ENCODE results near the gene LMO2. TPM values are rescaled to one million over a fixed set of nuclear protein-coding genes. Genes with fewer than 3 reads are reported as not detected.
"Not testable (repeated sequence)": the region's sequence is repeated elsewhere in the genome, so short reads cannot be mapped to it uniquely, and the experiment has no call there.

The LMO2 gene
- total RNA-seq, 1 donor, result 148 TPM

DNA sequence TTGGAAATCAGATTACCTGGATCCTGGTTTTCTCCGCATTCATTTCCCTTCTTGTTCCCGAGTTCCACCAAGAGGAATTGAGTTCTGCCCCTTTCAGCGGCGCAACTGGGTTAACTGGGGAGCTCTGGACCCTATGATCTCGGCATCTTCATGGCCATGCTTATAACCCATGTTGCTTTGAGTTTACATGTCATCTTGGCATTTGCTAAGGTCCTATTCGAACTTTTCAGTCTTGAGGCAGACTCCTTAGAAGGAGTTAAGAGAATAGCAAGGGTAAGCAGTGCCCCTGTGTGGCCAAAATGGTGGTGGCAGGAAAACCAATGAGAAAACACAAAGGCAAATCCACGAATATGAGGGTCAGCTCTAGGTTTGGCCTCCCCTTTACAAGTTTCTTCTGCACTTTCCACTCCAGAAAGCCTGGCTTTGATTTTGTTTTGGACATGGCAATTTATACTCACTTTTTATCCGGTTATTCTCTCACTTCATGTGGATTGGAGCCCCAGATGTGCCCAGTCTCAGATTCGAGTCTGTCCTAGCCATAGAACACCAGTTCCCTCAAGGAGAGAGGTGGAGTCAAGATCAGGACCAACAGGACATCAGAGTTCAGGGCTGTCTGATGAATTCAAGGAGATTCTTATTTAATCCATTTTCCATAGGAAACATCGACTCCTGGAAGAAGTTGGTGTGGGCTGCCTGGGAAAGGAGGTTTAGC is 62.3 kb downstream of the LMO2 start:
- DNase-seq (ENCODE audit: low read depth in 2 of 3, low spot score in 2 of 3), result peak in 2 of 3 donors; percentile 65 to 89

DNA sequence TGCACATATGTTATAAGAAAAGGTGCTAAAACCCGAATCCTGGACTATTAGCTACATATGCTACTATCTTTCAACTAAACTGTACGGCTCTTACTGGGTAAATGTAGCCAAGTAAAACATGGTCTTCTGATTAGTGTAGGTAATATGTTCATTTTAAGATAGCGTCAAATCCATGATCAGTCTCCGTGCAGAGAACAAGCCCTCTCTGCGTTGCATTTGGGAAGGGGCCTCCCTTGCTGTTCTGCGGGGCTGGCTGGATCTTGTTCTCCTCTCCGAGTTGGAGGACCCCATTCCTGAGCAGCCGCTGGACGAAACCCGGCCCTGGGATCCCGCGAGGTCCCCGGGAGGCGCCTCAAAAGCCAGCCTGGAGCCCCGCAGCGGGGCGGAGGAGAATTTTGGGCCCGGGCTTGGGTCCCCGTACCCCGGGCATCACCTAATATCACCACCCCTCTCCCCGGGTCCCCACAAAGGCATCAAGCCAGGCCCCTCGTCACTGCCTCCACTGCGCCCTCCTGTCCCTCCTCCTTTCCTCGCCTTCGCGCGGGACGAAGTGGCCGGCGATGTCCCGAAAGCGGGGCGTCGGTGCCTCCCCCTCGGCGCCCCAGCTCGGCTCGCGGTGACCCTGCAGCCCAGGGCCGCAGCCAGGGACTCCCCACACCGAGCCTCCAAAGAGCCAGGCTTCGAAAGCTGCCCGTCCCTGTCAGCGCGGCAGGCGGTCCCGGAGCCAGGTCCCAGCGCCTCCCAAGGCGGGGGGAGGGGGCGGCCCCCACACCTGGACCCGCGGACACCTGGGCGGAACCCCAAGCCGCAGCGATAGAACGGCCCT is 63.1 kb downstream of the LMO2 start:
- DNase-seq (ENCODE audit: low read depth in 2 of 3, low spot score in 2 of 3), result no peak

DNA sequence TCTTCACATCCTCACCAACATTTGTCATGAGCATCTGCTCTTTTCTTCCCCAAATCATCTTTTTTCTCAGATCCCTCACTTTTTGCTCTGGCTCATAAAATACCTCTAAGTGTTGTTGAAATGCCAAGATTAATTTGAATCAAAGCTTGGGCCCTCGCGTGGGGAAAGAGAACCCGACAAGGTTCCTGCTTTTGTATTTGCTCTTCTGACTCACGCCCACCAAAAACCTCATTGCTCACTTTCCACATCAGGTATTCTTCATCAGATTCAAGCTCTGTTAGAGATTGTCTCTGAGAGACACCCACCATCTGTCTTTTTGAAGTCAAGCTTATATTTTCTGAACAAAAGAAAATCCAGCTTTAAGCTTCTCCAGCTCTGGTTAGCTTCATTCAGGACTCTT is 64.7 kb downstream of the LMO2 start:
- DNase-seq (ENCODE audit: low read depth in 2 of 3, low spot score in 2 of 3), result no peak

DNA sequence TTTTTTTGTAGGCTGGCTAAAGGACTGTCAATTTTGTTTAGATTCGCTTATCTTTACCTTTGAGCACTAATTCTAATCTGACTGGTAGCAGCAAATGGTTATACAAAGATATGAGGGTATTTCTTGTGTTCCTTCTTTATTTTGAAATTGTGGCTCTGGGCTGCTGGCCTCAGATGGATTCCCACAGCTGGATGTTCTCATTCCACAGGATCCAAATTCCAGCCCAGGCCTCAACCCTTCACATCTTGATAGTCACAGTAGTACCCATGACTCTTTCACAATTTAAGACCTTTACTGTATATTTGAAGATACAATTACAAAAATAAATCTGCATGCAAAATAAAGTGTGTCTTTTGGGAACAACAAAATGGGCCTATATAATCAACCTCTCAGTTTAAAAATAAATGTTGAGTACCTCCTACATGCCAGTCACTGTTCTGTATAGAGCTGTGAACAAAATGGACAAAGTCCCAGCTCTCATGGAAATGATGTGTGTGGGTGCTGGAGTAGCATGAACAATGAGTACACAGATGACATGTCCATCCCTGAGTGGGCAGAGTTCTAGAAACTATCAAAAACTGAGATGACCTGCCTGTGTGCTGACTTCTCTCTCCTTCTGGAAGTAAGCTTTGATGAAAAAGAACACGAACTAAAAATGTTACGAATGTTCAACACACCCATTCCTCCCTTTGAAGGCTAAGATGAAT is 65.9 kb downstream of the LMO2 start:
- no peak for DNase-seq (ENCODE audit: low read depth in 2 of 3, low spot score in 2 of 3)

DNA sequence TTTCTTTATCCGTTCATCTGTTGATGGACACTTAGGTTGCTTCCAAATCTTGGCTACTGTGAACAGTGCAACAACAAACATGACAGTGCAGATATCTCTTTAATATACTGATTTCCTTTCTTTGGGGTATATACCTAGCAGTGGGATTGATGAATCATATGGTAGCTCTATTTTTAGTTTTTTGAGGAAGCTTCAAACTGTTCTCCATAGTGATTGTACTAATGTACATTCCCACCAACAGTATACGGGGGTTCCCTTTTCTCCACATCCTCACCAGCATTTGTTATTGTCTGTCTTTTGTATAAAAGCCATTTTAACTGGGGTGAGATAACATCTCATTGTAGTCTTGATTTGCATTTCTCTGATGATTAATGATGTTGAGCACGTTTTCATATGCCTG is 68.9 kb downstream of the LMO2 start:
- not testable (repeated sequence) for DNase-seq (ENCODE audit: low read depth in 2 of 3, low spot score in 2 of 3)

DNA sequence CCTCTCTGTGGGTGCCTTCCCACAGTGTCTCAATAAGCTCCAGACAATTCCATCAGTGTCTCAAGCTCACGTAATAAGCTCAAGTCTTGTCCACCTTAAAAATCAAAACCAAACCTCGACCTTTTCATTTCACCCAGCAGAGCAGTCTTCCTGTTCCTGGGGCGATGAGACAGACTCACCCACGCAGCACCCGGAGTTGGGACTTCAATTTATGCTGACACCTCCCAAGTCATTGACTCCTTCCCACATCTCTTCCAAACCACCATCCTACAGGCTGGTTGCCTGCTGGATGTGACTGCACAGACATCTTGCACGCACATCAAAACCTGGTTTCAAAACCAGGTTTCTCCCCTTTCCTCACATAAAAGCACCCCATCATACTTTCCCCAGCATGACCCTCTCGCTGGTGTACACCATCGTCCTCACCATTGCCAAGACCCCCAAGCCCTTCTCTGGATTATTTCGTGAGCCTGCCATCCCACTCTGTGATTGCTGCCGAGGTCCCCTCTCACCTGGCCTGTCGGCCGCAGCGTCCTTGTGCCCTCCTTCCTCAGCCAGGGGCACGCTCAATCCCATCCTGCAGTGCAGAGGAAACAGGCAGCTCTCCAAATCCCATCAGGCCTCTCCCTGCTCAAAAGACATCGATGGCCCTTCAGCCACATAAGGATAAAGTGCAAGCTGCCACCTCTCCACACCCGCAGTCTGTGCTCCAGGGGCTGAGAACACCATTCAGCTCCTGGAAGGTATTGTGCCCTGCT is 72.4 kb downstream of the LMO2 start:
- no peak for DNase-seq (ENCODE audit: low read depth in 2 of 3, low spot score in 2 of 3)

Other genes starting within 250 kb of the LMO2 start
- gene C11orf91, start 191.2 kb downstream of the LMO2 start, total RNA-seq, result not detected
- 44.4 TPM for gene CD59, start 155.7 kb downstream of the LMO2 start, total RNA-seq
- 19.4 TPM for gene FBXO3, start 117.6 kb downstream of the LMO2 start, total RNA-seq
- 145 TPM for gene CAPRIN1, start 159.7 kb upstream of the LMO2 start, total RNA-seq
- 53.1 TPM for gene NAT10, start 213.6 kb upstream of the LMO2 start, total RNA-seq

All from hematopoietic multipotent progenitor cell (in vitro differentiated cells).